ENCODE results near the gene SLC40A1. TPM values are rescaled to one million over a fixed set of nuclear protein-coding genes. Genes with fewer than 3 reads are reported as not detected.

SLC40A1 gene
- total and polyA plus RNA-seq, 4 experiments from 2014 or later: 27.4 to 328 (median 64.2) TPM

DNA sequence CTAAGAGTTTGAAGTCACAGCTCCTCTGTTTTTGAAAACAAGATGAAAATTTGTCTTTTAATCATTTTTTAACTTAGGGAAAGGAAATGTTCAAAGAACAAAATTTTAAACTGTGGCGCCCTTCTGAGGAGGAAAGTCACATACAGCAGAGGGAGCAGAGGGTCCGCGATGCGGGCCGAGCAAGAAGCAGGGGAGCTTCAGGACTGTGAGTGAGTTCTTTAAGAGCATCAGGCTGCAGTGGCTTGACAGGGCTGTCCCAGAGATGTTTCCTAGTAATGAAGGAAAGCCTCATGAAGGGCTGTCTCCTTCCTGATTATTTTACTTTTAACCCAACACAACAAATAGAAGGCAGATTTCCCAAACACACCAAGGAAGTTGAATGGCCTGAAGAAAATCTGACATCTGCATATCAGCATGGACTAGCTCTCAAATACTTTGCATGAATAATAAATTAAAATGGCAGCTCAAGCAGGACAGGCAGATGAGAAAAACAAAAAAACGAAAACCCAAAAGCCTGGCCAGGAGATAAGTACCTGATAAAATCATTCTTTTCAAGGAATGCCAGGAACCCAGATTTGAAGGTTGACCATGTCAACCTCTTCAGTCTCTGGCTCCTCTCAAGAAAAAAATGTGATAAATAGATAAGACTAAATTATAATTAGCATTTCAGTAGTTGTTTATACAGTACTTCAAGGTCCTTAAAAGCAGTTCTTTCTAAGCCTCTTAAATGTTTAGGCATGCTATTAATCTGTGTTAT is 60.8 kb downstream of the SLC40A1 start:
- no peak overlapping the region for H3K27ac Mint-ChIP-seq
- H3K4me3 Mint-ChIP-seq: no peak overlapping the region
- ChIA-PET CTCF (ENCODE audit: partially characterized antibody) (no interaction called here), POLR2A (ENCODE audit: partially characterized antibody) (no interaction called here)
- Histone ChIP-seq H3K27ac (ENCODE audit: low read depth, low read length) (no peak overlapping the region), H3K9me3 (ENCODE audit: control insufficient read depth in 1 of 2, low read length in 2 of 2) (no peaks in the 10 kb centered on the region), H3K27me3 (ENCODE audit: insufficient read depth, low read length) (no peaks in the 10 kb centered on the region), H3K4me3 (ENCODE audit: low read length in 2 of 2) (no peak overlapping the region), H3K36me3 (ENCODE audit: insufficient read depth, low read length) (no peaks in the 10 kb centered on the region), H3K4me1 (ENCODE audit: insufficient read depth, low read length) (no peaks in the 10 kb centered on the region)
- H3K36me3 Mint-ChIP-seq: no peaks in the 10 kb centered on the region
- H3K9me3 Mint-ChIP-seq: peaks cover 0 to 6% (median 1%) of the 10 kb centered on the region in 8 donors
- peaks cover 0 to 3% of the 10 kb centered on the region in 2 donors for H3K27me3 Mint-ChIP-seq
- DNase-seq: no peak
- intact Hi-C loops (cut with micrococcal nuclease): no loop called here
- H3K4me1 Mint-ChIP-seq: no peaks in the 10 kb centered on the region

GRCh38 chr2:189517847-189518535 is 62.6 kb downstream of the SLC40A1 start:
- intact Hi-C loops (cut with micrococcal nuclease): no loop called here
- peaks cover 0 to 6% (median 1%) of the 10 kb centered on the region in 8 donors for H3K9me3 Mint-ChIP-seq

DNA sequence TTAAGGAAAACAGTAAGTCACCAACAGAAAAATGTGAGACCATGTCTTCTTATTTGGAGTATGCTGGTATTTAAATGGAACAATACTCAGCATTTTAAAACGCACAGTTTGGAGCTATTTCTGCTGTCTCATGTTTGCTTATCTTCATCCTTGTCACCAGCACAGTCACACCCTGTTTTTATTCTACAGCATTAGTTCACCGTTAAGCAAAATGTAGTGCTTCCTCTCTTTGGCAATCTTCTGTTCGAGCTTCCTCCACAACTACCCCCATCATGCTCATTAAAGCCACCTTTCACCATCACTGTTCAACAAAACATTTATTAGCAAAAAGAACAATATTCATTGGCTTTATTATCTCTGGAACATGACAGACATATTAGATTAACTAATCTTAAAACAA is 64.0 kb downstream of the SLC40A1 start:
- Histone ChIP-seq H3K9me3 (ENCODE audit: control insufficient read depth in 1 of 2, low read length in 2 of 2) (no peaks in the 10 kb centered on the region), H3K27me3 (ENCODE audit: insufficient read depth, low read length) (no peaks in the 10 kb centered on the region), H3K27ac (ENCODE audit: low read depth, low read length) (no peak overlapping the region), H3K4me1 (ENCODE audit: insufficient read depth, low read length) (no peaks in the 10 kb centered on the region), H3K36me3 (ENCODE audit: insufficient read depth, low read length) (no peaks in the 10 kb centered on the region), H3K4me3 (ENCODE audit: low read length in 2 of 2) (no peak overlapping the region)
- H3K27ac Mint-ChIP-seq: no peak overlapping the region
- H3K27me3 Mint-ChIP-seq: peaks cover 0 to 6% of the 10 kb centered on the region in 2 donors
- CTCF ChIA-PET (ENCODE audit: partially characterized antibody): no interaction called here
- H3K4me1 Mint-ChIP-seq: no peaks in the 10 kb centered on the region
- no peaks in the 10 kb centered on the region for H3K36me3 Mint-ChIP-seq
- no peak overlapping the region for H3K4me3 Mint-ChIP-seq
- intact Hi-C loops (cut with micrococcal nuclease): no loop called here
- no peak for DNase-seq
- POLR2A ChIA-PET (ENCODE audit: partially characterized antibody): no interaction called here
- H3K9me3 Mint-ChIP-seq: peaks cover 0 to 6% (median 1%) of the 10 kb centered on the region in 8 donors

More at GRCh38 chr2:189517847-189518535, 62.6 kb downstream of the SLC40A1 start:
- H3K9me3 ChIP-seq (ENCODE audit: control insufficient read depth in 1 of 2, low read length in 2 of 2): no peaks in the 10 kb centered on the region
- ChIA-PET CTCF (ENCODE audit: partially characterized antibody) (no interaction called here), POLR2A (ENCODE audit: partially characterized antibody) (no interaction called here)
- no peak for DNase-seq
- no peaks in the 10 kb centered on the region for H3K27me3 ChIP-seq (ENCODE audit: insufficient read depth, low read length)
- Mint-ChIP-seq H3K4me3 (no peak overlapping the region), H3K27me3 (peaks cover 0 to 5% of the 10 kb centered on the region in 2 donors), H3K27ac (no peak overlapping the region), H3K4me1 (no peaks in the 10 kb centered on the region), H3K36me3 (no peaks in the 10 kb centered on the region)
- H3K36me3 ChIP-seq (ENCODE audit: insufficient read depth, low read length): no peaks in the 10 kb centered on the region
- H3K27ac ChIP-seq (ENCODE audit: low read depth, low read length): no peak overlapping the region
- H3K4me1 ChIP-seq (ENCODE audit: insufficient read depth, low read length): no peaks in the 10 kb centered on the region
- H3K4me3 ChIP-seq (ENCODE audit: low read length in 2 of 2): no peak overlapping the region

DNA sequence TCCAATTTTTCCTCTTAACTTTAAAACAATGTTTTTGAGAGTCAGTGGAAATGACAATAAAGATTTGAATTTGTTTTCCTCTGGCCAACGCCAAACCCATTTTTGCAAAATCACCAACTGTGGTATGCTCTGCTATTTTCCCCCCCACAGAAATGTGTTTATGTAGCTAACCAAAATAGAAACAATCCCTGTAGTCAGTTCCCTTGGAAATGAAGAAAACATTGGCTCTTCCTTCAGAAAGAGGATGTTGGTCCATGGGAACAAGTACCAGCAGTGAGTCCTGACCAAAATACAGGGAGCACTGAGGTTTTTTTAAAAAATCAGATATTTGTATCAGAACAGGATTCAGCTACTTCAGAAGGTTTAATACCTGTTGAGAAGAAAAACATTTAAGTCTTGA is 65.3 kb downstream of the SLC40A1 start:
- peaks cover 0 to 6% (median 1%) of the 10 kb centered on the region in 8 donors for H3K9me3 Mint-ChIP-seq
- H3K27me3 ChIP-seq (ENCODE audit: insufficient read depth, low read length): no peaks in the 10 kb centered on the region
- H3K27ac ChIP-seq (ENCODE audit: low read depth, low read length): no peak overlapping the region
- no peaks in the 10 kb centered on the region for H3K36me3 ChIP-seq (ENCODE audit: insufficient read depth, low read length)
- H3K9me3 ChIP-seq (ENCODE audit: control insufficient read depth in 1 of 2, low read length in 2 of 2): no peaks in the 10 kb centered on the region
- no peak overlapping the region for H3K4me3 ChIP-seq (ENCODE audit: low read length in 2 of 2)
- H3K36me3 Mint-ChIP-seq: no peaks in the 10 kb centered on the region
- peaks cover 0 to 7% of the 10 kb centered on the region in 2 donors for H3K27me3 Mint-ChIP-seq
- H3K4me1 Mint-ChIP-seq: no peaks in the 10 kb centered on the region
- ChIA-PET POLR2A (ENCODE audit: partially characterized antibody) (no interaction called here), CTCF (ENCODE audit: partially characterized antibody) (no interaction called here)
- H3K4me1 ChIP-seq (ENCODE audit: insufficient read depth, low read length): no peaks in the 10 kb centered on the region
- H3K27ac Mint-ChIP-seq: no peak overlapping the region
- DNase-seq: no peak
- intact Hi-C loops (cut with micrococcal nuclease): no loop called here
- no peak overlapping the region for H3K4me3 Mint-ChIP-seq

- no peak overlapping the region for H3K4me3 ChIP-seq (ENCODE audit: low read length in 2 of 2)
- Mint-ChIP-seq H3K4me1 (no peaks in the 10 kb centered on the region), H3K27me3 (peaks cover 0 to 7% of the 10 kb centered on the region in 2 donors), H3K27ac (no peak overlapping the region), H3K4me3 (no peak overlapping the region), H3K9me3 (peaks cover 0 to 9% (median 4%) of the 10 kb centered on the region in 8 donors), H3K36me3 (no peaks in the 10 kb centered on the region)
- no peaks in the 10 kb centered on the region for H3K36me3 ChIP-seq (ENCODE audit: insufficient read depth, low read length)
- CTCF ChIA-PET (ENCODE audit: partially characterized antibody): no interaction called here
- intact Hi-C loops (cut with micrococcal nuclease): no loop called here
- POLR2A ChIA-PET (ENCODE audit: partially characterized antibody): no interaction called here
- H3K27ac ChIP-seq (ENCODE audit: low read depth, low read length): no peak overlapping the region
- H3K4me1 ChIP-seq (ENCODE audit: insufficient read depth, low read length): no peaks in the 10 kb centered on the region
- no peak for DNase-seq
- no peaks in the 10 kb centered on the region for H3K27me3 ChIP-seq (ENCODE audit: insufficient read depth, low read length)
- H3K9me3 ChIP-seq (ENCODE audit: control insufficient read depth in 1 of 2, low read length in 2 of 2): no peaks in the 10 kb centered on the region
Measured at GRCh38 chr2:189514104-189514503, 66.5 kb downstream of the SLC40A1 start.

- POLR2A ChIA-PET (ENCODE audit: partially characterized antibody): no interaction called here
- Histone ChIP-seq H3K27ac (ENCODE audit: low read depth, low read length) (no peak overlapping the region), H3K36me3 (ENCODE audit: insufficient read depth, low read length) (no peaks in the 10 kb centered on the region), H3K4me3 (ENCODE audit: low read length in 2 of 2) (no peak overlapping the region), H3K4me1 (ENCODE audit: insufficient read depth, low read length) (no peaks in the 10 kb centered on the region), H3K27me3 (ENCODE audit: insufficient read depth, low read length) (no peaks in the 10 kb centered on the region), H3K9me3 (ENCODE audit: control insufficient read depth in 1 of 2, low read length in 2 of 2) (no peaks in the 10 kb centered on the region)
- Mint-ChIP-seq H3K4me3 (no peak overlapping the region), H3K27me3 (peaks cover 0 to 7% of the 10 kb centered on the region in 2 donors), H3K4me1 (no peaks in the 10 kb centered on the region), H3K36me3 (no peaks in the 10 kb centered on the region), H3K27ac (no peak overlapping the region), H3K9me3 (peaks cover 4 to 19% (median 7%) of the 10 kb centered on the region in 8 donors)
- intact Hi-C loops (cut with micrococcal nuclease): no loop called here
- no peak for DNase-seq
- CTCF ChIA-PET (ENCODE audit: partially characterized antibody): no interaction called here
Measured at GRCh38 chr2:189512879-189513278, 67.7 kb downstream of the SLC40A1 start.

GRCh38 chr2:189511960-189512319 is 68.6 kb downstream of the SLC40A1 start:
- Mint-ChIP-seq H3K4me3 (no peak overlapping the region), H3K36me3 (no peaks in the 10 kb centered on the region), H3K27me3 (peaks cover 0 to 4% of the 10 kb centered on the region in 2 donors), H3K4me1 (no peaks in the 10 kb centered on the region), H3K9me3 (peaks cover 0 to 13% (median 6%) of the 10 kb centered on the region in 8 donors), H3K27ac (no peak overlapping the region)
- H3K4me1 ChIP-seq (ENCODE audit: insufficient read depth, low read length): no peaks in the 10 kb centered on the region
- H3K9me3 ChIP-seq (ENCODE audit: control insufficient read depth in 1 of 2, low read length in 2 of 2): no peaks in the 10 kb centered on the region
- no peaks in the 10 kb centered on the region for H3K36me3 ChIP-seq (ENCODE audit: insufficient read depth, low read length)
- no peaks in the 10 kb centered on the region for H3K27me3 ChIP-seq (ENCODE audit: insufficient read depth, low read length)
- CTCF ChIA-PET (ENCODE audit: partially characterized antibody): no interaction called here
- H3K27ac ChIP-seq (ENCODE audit: low read depth, low read length): no peak overlapping the region
- no peak for DNase-seq
- POLR2A ChIA-PET (ENCODE audit: partially characterized antibody): no interaction called here
- no peak overlapping the region for H3K4me3 ChIP-seq (ENCODE audit: low read length in 2 of 2)
- intact Hi-C loops (cut with micrococcal nuclease): no loop called here

Measured in CD4-positive, alpha-beta memory T cell (primary cell).